LoVo (cell line): ENCODE results near the gene MON1A.
"Not testable (repeated sequence)": the region's sequence is repeated elsewhere in the genome, so short reads cannot be mapped to it uniquely, and the experiment has no call there.

Source experiments
- DNase-seq: peaks from one replicate; pipeline ENCODE4 v3.0.0-alpha.2; 2016; ENCODE audit warnings: low spot score

MON1A gene, protein sequence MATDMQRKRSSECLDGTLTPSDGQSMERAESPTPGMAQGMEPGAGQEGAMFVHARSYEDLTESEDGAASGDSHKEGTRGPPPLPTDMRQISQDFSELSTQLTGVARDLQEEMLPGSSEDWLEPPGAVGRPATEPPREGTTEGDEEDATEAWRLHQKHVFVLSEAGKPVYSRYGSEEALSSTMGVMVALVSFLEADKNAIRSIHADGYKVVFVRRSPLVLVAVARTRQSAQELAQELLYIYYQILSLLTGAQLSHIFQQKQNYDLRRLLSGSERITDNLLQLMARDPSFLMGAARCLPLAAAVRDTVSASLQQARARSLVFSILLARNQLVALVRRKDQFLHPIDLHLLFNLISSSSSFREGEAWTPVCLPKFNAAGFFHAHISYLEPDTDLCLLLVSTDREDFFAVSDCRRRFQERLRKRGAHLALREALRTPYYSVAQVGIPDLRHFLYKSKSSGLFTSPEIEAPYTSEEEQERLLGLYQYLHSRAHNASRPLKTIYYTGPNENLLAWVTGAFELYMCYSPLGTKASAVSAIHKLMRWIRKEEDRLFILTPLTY

DNA sequence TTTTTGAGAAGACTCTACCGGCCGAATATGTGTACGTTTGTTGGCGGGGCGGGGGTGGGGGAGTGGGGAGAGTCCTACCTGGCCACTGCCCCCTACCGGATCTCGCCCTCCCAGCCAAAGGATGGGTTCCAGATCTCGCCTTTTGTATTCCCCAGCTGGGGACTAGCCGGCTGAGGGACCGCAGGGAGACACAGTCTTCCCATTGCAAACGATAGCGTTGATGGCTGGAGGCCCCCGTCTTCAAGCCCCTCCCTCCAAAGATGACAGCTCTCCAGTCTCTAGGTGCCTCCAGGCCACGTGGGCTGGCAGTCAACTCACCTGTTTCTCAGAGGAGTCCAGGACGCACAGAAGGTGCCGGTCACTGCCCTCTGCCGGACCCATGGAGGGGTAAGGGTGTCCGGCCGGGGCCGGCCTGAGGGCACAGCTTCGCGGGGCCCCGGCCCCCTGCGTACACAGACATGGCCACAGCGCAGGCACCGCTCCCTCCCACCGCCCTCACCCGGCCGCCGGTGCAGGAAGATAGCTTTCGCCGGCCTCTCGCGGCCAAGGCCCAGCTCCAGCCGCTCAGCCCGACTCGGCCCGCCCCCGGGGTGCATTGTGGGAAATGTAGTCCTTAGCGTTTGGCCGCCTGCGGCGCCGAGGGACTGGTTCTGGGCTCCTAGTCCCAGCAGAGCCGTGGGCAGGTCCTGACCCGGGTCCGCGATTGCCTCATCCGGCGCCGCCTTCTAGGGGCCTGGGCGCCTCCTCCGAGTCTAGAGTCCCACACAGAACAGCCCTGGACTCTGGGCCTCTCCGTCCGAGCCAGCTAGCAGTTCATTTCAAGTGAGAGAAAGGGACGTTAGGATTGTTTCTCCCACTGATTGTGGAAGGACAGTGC is at the start of gene MON1A:
Gene MON1A, minus strand, starts transcription at position 521 of the 877 bp plus-strand sequence. CDS start 16,465 bp downstream, outside the sequence.
- peak; percentile 91 for DNase-seq

DNA sequence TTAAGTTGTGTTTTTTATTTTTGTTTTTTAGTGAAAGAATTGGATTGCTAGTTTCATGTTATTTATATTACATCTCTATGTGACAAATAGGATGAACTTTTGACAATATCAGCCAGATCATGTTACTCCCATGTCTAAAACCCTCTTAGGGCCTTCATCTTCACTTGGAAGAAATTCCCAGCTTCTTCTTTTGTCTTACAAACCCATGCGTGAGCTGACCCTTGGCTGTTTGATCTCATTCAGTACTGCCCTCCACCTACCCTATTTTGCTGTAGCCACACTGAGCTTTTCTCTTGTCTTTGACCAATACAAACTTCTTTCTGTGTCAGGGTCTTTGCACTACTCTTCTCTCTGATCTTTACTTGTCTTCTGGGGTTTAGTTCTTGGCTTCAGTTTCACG is 47.3 kb upstream of the MON1A start:
- DNase-seq, result no peak

DNA sequence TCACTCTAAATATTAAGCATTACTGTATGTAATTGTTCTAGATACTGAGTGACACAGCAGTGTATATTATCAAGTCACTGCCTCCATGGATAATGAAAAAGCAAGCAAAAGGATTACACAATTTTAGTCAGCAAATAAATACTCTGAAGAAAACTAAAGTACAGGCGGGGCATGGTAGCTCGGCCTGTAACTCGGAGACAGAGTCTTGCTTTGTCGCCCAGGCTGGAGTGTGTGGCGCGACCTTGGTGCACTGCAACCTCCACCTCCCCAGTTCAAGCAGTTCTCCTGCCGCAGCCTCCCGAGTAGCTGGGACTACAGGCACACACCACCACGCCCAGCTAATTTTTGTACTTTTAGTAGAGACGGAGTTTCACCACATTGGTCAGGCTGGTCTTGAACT is 43.0 kb upstream of the MON1A start:
- no peak for DNase-seq

DNA sequence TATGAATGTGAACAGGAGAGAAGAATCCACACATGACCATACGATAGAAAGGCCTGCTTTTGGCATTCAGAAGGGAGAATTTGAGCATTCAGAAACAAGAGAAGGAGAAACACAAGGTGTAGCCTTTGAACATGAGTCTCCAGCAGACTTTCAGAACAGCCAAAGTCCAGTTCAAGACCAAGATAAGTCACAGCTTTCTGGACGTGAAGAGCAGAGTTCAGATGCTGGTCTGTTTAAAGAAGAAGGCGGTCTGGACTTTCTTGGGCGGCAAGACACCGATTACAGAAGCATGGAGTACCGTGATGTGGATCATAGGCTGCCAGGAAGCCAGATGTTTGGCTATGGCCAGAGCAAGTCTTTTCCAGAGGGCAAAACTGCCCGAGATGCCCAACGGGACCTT is 38.7 kb upstream of the MON1A start:
- no peak for DNase-seq

DNA sequence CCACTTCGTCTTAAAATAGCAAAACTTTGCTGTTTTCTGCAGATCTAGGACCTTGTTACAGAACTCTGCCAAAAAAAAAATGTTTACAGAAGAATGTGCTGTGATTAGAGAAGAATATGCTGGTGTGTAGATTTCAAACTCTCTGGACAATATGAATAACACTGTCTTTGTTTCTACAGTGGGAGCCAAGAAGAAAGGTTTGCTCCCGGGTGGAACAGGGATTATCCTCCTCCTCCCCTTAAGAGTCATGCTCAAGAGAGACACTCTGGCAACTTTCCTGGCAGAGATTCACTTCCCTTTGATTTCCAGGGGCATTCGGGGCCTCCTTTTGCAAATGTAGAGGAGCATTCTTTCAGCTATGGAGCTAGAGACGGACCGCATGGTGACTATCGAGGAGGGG is 37.7 kb upstream of the MON1A start:
- DNase-seq, result no peak

DNA sequence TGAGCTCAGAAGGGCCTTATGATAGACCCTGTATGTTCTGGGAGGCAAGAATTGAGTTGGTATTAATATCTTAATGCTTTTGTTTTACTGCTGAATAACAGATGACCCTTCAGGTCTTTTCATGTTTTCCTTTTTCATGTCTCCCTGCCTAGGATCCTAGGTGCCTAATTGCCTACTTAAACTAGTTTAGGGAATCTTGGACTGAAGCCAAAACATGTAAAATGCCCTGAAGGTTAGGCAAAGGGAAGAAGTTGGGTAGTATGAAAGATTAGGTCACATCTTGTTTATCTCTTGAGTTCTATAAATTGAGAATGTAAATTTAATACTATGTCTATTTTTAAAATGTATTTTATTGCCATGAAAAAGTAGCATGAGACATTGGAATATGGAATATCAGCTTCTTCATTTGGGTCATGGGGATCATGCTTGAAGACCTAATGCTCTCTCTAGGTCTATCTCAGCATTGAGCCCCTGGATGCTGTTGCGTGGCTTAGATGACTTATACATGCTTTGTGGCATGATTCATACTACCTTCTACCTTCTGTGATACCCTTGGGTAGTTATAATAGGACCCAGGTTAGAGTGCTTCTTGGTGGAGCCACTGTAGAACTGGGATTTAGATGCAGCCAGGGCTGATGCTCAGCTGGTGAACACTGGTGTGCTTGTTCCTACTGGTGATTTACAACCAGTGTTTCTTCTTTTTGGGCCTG is 36.8 kb upstream of the MON1A start:
- DNase-seq, result no peak

DNA sequence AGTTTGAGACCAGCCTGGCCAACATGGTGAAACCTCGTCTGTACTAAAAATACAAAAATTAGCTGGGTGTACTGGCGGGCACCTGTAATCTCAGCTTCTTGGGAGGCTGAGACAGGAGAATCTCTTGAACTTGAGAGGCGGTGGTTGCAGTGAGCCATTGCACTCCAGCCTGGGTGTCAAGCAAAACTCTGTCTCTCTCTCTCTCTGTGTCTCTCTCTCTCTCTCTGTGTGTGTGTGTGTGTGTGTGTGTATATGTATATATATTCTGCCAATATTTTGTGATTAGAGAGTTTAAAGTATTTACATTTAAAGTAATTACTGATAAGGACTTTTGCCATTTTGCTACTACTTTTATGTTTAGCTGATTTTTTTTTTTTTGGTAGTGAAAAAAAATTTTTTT is 26.0 kb upstream of the MON1A start:
- no peak for DNase-seq

DNA sequence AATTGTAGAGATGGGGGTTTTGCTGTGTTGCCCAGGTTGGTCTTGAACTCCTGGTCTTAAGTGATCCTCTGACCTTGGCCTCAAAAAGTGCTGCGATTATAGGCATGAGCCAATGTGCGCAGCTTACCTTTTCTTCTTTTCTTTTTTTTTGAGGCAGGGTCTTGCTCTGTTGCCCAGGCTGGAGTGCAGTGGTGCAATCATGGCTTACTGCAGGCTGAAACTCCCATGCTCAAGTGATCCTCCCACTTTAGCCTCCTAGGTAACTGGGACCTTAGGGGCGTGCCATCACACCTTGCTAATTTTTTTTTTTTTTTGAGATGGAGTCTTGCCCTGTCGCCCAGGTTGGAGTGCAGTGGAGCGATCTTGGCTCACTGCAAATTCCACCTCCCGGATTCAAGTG is 23.3 kb upstream of the MON1A start:
- DNase-seq, result no peak

DNA sequence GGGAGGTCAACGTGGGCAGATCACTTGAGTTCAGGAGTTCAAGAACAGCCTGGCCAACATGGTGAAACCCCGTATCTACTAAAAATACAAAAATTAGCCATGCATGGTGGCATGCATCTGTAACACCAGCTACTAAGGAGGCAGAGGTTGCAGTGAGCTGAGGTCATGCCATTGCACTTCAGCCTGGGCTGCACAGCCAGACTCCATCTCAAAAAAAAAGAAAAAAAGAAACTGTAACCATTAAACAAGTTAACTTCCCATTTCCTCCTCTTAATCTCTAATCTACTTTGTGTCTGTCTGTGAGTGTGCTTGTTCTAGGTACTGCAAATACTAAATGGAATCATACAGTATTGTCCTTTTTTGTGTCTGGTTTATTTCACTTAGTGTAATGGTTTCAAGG is 13.0 kb upstream of the MON1A start:
- no peak for DNase-seq

DNA sequence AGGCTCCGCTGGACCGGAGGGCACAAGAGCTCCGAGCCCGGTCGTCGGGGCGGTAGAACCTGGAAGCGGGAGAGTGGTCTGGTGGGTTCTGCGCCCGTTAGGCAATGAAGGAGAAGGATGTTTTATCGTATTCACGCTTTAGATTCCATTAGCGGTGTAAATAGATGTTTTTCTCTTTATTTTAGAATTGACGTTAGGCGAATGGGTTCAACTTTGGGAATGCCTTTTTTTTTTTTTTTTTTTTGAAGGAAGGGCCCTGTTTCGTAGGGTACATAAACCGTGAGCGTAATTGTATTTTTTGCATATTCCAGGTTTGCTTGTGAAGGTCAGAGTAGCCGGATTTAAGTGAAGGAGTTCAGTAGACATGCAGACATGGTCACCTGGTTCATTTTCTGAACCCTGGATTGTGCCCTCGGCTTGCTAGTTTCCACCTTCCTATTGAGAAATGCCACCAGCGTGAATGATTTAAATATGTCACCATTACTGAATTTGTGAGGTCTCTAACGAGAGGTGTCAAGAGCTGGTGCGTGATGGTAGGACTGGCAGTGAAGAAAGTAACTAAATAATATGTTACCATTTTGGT is 11.1 kb upstream of the MON1A start:
- no peak for DNase-seq

DNA sequence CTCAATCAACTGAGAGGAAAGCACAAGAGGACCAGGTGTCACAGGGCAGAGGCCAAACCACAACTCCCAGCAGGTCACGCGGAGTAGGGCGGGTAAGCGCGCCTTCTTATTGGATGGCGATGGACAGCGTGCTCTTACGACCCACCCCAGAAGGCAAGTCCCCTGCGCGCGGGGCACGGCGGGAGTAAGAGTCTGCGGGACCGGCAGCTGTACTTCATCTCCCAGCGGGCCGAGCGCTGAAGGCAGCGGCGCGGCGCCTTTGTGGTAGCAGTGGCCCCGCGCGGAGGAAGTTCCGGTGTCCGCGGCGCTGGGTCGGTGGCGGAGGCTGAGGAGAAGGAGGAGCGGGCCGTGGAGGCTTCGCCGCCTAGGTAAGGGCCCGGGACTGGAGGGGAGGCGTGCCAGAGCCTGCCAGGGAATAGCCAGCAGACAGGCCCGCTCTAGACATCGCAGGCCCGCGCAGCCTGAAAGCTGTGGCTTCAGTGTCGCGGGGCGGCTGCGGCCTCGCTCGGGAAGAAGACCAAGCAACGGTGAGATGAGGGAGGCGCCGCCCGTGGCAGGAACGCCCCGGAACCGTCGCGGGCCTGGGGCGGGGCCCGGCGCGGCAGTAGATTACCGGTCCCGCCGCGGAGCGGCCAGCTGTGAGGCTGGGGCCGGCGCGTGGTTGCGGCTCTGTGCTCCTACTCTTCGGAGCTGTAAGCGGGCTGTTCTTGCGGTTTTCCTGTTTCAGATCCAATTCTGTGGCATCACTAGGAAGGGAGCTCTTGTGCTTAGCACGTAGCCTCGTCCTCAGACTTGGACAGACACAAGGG is 10.5 kb upstream of the MON1A start, which contains the start of gene RBM6:
Gene RBM6, plus strand, starts transcription at position 293 of the 809 bp plus-strand sequence. CDS start 22,492 bp downstream, outside the sequence.
- peak; percentile 98 for DNase-seq

DNA sequence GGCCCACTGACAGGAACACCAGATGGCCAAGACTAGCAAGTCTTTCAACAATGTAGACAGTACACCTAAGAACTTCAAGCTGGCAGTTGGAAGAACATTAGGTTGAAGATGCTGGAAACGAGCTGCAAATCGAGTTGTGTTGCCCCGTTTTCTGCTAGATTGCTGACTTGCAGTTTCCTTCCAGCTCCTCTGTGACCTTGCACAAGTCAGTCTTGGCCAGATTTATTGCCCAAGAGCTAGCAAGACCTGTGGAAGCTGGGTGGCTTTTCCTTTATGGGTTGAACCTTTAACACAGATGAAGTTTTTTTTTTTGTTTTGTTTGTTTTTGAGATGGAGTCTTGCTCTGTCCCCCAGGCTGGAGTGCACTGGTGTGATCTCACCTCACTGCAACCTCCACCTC is 7.5 kb upstream of the MON1A start:
- DNase-seq, result no peak

DNA sequence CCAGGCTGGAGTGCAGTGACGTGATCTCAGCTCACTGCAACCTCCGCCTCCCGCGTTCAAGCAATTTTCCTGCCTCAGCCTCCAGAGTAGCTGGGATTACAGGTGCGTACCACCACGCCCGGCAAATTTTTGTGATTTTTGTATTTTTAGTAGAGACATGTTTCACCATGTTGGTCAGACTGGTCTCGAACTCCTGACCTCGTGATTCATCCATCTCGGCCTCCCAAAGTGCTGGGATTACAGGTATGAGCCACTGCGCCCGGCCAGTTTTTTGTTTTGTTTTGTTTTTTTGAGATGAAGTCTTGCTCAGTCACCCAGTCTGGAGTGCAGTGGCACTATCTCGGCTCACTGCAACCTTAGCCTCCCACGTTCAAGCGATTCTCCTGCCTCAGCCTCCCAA is 2.7 kb upstream of the MON1A start:
- DNase-seq, result not testable (repeated sequence)

DNA sequence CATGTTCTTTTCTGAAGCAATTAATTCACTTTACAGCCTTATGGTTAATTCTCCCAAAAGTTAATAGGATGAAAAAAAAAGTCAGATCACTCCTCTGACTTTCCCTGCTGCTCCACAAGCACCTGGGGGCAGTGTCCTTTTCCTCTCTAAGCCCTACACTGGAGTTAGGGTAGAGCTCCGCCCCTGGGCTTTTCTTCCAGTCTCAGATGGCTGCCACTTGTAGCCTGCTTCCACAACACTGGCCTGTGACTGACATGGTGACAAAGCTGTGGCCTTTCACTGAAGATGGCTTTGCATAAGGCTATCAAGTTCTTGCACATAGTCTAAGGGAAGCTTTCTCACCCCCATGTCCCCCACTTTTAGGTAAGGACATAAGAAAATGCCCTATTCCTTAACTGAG is 1.3 kb upstream of the MON1A start:
- no peak for DNase-seq

DNA sequence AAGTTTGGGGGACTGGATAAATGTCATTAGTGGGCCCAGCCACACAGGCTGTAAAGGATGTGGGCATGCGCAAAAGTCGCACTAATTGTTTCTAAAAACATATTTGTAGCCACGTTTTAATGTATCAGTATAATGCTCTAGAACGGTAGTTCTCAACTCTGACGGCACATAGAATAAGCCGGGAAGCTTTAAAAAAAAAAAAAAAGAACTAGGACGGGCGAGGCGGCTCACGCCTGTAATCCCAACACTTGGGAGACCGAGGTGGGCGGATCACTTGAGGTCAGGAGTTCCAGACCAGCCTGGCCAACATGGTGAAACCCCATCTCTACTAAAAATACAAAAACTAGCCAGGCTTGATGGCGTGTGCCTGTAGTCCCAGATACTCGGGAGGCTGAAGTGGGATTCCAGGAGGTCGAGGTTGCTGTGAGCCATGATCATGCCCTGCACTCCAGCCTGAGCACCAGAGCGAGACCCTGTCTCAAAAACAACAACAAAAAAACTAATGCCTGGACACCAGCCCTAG is 618 bp upstream of the MON1A start:
- DNase-seq, result no peak

DNA sequence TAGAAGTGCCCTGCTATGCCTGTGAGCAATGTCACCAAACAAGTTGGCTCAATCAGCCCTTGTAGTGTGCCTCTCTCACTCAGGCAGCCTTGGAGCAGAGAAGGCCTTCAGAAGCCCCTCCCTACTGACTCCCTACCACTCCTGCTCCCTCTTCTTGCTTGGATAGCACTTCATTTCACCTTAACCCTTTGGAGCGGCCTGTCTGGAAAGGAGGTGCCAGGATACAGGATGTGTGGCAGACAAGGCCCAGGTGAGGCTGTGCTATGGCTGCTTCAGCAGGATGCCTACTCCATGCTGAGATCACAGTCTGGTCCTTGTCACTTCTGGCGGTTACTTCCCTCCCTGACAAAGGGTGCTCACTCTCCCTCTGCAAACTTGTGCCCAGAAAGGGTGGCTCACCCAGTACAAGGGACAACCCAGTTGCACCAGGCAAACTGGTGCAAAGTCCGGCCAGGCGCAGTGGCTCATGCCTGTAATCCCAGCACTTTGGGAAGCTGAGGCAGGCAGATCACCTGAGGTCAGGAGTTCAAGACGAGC is 1.1 kb downstream of the MON1A start:
- DNase-seq, result no peak

DNA sequence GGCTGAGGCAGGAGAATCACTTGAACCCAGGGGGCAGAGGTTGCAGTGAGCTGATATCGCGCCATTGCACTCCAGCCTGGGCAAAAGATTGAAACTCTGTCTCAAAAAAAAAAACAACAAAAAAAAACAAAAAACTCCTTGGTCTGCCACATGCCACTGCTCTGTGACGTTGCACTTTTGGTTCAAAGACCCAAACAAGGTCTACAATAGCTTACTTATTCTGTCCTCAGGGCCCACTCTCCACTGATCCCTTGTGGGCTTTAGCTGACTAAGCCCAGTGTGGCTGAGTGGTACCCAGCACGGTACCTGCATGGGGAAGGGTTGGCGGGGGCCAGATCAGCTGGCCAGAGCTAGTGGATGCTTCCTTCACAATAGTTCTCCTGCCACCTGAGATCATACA is 1.8 kb downstream of the MON1A start:
- DNase-seq, result no peak

DNA sequence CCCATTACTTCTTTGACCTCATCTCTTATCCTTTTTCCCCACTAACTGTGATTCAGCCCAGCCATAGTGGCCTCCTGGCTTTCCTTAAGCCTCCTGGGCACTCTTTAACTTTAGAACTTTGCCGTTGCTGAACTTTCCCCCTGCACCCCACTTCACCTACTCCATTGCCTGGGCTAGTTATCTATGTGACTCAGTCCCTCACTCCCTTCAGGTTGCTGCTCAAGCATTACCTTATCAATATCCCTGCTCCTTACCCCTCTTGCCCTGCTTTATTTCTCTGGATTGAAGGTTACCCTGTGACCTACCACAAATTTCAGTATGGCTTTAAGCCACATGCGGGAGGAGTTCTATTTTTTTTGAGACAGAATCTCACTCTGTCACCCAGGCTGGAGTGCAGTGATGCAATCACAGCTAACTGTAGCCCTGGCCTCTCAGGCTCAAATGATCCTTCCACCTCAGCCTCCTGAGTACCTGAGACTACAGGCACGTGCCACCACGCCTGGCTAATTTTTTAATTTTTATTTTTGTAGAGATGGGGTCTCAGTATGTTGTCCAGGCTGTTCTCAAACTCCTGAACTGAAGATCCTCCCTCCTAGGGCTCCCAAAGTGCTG is 3.4 kb downstream of the MON1A start:
- DNase-seq, result no peak

DNA sequence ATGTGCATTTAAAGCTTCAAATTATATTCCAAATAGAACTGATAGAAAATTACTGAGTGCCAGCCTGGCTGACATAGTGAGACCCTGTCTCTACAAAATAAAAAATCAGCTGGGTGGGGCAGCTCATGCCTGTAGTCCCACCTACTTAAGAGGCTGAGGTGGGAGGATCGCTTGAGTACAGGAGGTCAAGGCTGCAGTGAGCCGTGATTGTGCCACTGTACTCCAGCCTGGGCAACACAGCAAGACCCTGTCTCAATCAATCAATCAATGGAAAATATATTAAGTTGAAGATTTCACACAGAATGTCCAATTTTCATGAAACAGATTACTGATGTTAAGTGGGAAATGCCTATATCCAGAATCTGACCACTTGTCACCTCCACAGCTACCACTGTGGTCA is 4.1 kb downstream of the MON1A start:
- DNase-seq, result no peak

DNA sequence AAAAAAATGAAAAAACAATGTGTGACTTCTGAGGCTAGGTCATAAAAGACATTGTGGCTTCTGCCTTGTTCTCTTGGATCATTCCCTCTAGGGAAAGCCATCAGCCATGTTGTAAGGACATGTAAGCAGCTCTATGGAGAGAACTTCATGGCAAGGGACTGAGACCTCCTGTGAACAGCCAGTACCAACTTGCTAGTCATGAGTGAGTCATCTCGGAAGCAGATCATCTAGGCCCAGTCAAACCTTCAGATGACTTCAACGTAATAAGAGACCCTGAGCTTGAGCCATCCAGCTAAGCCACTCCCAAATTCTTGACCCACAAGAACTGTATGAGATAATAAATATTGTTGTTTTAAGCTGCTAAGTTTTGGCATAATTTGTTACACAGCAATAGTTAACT is 4.9 kb downstream of the MON1A start:
- no peak for DNase-seq
